ENCODE measurements around the gene TRPC5OS. TPM values are rescaled to one million over a fixed set of nuclear protein-coding genes. Genes with fewer than 3 reads are reported as not detected.

TRPC5OS gene
- total RNA-seq, 1 experiment from 2014 or later, result not detected

GRCh38 chrX:111831343-111831742 is 44.6 kb upstream of the TRPC5OS start:
- intact Hi-C loops (cut with micrococcal nuclease; ENCODE audit: unreplicated experiment), result no loop called here
- DNase-seq (ENCODE audit: low spot score), result no peak
- ChIA-PET POLR2A (ENCODE audit: low non-redundant PET) (no interaction called here), CTCF (no interaction called here)
- Histone ChIP-seq H3K36me3 (ENCODE audit: insufficient read depth, low read length, poor library complexity, severe bottlenecking) (no peaks in the 10 kb centered on the region), H3K27me3 (replicated peaks; ENCODE audit: insufficient read depth, low read depth, low read length, poor library complexity) (no peaks in the 10 kb centered on the region), H3K27ac (ENCODE audit: low read depth, low read length, poor library complexity, severe bottlenecking) (no peak overlapping the region), H3K4me3 (ENCODE audit: low read depth, low read length, poor library complexity, severe bottlenecking) (no peak overlapping the region), H3K9me3 (ENCODE audit: low read depth, low read length, poor library complexity, severe bottlenecking) (no peaks in the 10 kb centered on the region), H3K4me1 (ENCODE audit: insufficient read depth, low read length, poor library complexity, severe bottlenecking) (no peaks in the 10 kb centered on the region)
- TF ChIP-seq, protein P1, sequence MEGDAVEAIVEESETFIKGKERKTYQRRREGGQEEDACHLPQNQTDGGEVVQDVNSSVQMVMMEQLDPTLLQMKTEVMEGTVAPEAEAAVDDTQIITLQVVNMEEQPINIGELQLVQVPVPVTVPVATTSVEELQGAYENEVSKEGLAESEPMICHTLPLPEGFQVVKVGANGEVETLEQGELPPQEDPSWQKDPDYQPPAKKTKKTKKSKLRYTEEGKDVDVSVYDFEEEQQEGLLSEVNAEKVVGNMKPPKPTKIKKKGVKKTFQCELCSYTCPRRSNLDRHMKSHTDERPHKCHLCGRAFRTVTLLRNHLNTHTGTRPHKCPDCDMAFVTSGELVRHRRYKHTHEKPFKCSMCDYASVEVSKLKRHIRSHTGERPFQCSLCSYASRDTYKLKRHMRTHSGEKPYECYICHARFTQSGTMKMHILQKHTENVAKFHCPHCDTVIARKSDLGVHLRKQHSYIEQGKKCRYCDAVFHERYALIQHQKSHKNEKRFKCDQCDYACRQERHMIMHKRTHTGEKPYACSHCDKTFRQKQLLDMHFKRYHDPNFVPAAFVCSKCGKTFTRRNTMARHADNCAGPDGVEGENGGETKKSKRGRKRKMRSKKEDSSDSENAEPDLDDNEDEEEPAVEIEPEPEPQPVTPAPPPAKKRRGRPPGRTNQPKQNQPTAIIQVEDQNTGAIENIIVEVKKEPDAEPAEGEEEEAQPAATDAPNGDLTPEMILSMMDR (conservative IDR thresholded peaks at IDR 0.05; ENCODE audit: low read depth, low read length), result no peak
- no peak for TF ChIP-seq EZH2 (IDR thresholded peaks at IDR 0.05; ENCODE audit: borderline replicate concordance, low read depth, low read length, poor library complexity, severe bottlenecking)
- BruUV-seq (replicated peaks), result no TSS peak

DNA sequence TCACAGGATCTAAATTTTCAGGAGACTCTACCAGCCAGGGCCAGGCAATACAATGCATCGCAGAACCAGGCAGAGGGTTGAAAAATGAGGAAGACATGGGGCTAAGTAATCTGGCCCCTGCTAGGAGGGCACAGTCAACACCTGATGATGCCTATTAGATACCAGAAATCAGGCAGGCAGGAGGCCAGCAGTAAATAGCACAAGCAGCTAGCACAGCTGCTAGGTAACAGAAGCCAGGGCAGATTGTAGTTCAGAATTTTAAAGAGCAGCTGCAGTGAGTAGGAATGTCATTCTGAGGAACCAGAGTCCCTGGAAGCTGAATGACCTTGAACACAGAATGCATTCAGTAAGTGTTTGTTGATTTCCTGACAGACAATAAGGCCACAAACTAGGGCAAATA is 38.8 kb upstream of the TRPC5OS start:
- intact Hi-C loops (cut with micrococcal nuclease; ENCODE audit: unreplicated experiment), result no loop called here
- no peaks in the 10 kb centered on the region for H3K36me3 ChIP-seq (ENCODE audit: insufficient read depth, low read length, poor library complexity, severe bottlenecking)
- no peak overlapping the region for H3K4me3 ChIP-seq (ENCODE audit: low read depth, low read length, poor library complexity, severe bottlenecking)
- H3K4me1 ChIP-seq (ENCODE audit: insufficient read depth, low read length, poor library complexity, severe bottlenecking), result no peaks in the 10 kb centered on the region
- TF ChIP-seq, protein P1 (conservative IDR thresholded peaks at IDR 0.05; ENCODE audit: low read depth, low read length), result no peak
- TF ChIP-seq EZH2 (IDR thresholded peaks at IDR 0.05; ENCODE audit: borderline replicate concordance, low read depth, low read length, poor library complexity, severe bottlenecking), result no peak
- POLR2A ChIA-PET (ENCODE audit: low non-redundant PET), result no interaction called here
- no TSS peak for BruUV-seq (replicated peaks)
- CTCF ChIA-PET, result no interaction called here
- H3K27me3 ChIP-seq (replicated peaks; ENCODE audit: insufficient read depth, low read depth, low read length, poor library complexity), result peaks cover 3% of the 10 kb centered on the region
- no peak for DNase-seq (ENCODE audit: low spot score)
- H3K9me3 ChIP-seq (ENCODE audit: low read depth, low read length, poor library complexity, severe bottlenecking), result no peaks in the 10 kb centered on the region
- no peak overlapping the region for H3K27ac ChIP-seq (ENCODE audit: low read depth, low read length, poor library complexity, severe bottlenecking)

DNA sequence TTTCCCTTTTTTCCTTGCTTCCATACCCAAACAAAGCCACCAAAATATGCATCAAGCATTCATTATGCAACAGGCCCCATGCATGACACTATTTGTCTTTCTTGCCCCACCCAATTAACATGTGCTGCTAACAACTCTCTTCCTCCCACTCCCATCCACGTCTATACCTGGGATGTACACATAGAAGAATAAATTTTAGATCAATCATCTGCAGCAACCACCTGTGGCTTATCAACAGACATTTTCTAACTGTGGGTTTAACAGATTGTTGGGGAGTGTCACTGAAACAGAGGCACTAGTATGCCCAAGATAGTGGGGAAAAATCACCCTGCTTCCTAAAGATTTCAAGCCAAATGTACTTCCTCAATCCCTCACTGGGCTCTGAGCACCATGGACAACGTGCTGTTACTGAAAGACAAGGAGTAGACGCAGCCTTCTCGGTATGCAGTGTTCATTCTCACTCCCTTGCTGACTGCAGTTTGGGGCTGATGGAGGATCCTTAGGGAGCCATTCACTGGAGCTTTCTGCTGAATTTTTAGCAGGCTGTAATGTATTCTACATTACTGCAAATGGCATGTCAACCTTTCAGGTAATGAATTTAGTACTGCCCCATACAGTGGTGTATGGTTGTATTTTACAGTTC is 28.4 kb upstream of the TRPC5OS start:
- H3K4me1 ChIP-seq (ENCODE audit: insufficient read depth, low read length, poor library complexity, severe bottlenecking), result no peaks in the 10 kb centered on the region
- ChIA-PET POLR2A (ENCODE audit: low non-redundant PET) (no interaction called here), CTCF (no interaction called here)
- H3K9me3 ChIP-seq (ENCODE audit: low read depth, low read length, poor library complexity, severe bottlenecking), result no peaks in the 10 kb centered on the region
- H3K4me3 ChIP-seq (ENCODE audit: low read depth, low read length, poor library complexity, severe bottlenecking), result no peak overlapping the region
- no peaks in the 10 kb centered on the region for H3K36me3 ChIP-seq (ENCODE audit: insufficient read depth, low read length, poor library complexity, severe bottlenecking)
- no peak overlapping the region for H3K27ac ChIP-seq (ENCODE audit: low read depth, low read length, poor library complexity, severe bottlenecking)
- DNase-seq (ENCODE audit: low spot score), result no peak
- H3K27me3 ChIP-seq (replicated peaks; ENCODE audit: insufficient read depth, low read depth, low read length, poor library complexity), result no peaks in the 10 kb centered on the region
- BruUV-seq (replicated peaks), result no TSS peak
- intact Hi-C loops (cut with micrococcal nuclease; ENCODE audit: unreplicated experiment), result no loop called here
- TF ChIP-seq EZH2 (IDR thresholded peaks at IDR 0.05; ENCODE audit: borderline replicate concordance, low read depth, low read length, poor library complexity, severe bottlenecking), result no peak
- TF ChIP-seq, protein P1 (conservative IDR thresholded peaks at IDR 0.05; ENCODE audit: low read depth, low read length), result no peak
